Measurements from ENCODE around the gene KIAA0586.
"Not testable (repeated sequence)": the region's sequence is repeated elsewhere in the genome, so short reads cannot be mapped to it uniquely, and the experiment has no call there.

Gene KIAA0586

DNA sequence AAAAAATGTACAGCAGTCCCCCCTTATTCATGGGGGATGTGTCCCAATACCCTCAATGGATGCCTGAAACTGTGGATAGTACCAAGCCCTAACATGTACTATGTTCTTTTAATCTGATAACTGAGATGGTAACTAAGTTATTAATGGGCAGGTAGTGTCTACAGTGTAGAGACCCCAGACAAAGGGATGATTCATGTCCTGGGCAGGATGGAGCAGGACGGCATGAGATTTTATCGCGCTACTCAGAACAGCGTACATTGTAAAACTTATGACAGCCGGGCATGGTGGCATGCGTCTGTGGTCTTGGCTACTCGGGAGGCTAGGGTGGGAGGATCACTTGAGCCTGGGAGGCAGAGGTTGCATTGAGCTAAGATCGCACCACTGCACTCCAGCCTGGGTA, 37.1 kb downstream of the KIAA0586 start:
- H3K36me3 ChIP-seq (ENCODE audit: control insufficient read depth in 2 of 2, insufficient read depth in 2 of 2, low read length in 2 of 2): peaks cover 20 to 24% of the 10 kb centered on the region in 2 donors
- no peaks in the 10 kb centered on the region for H3K9me3 ChIP-seq (ENCODE audit: control insufficient read depth in 2 of 2, low read length in 2 of 2)

DNA sequence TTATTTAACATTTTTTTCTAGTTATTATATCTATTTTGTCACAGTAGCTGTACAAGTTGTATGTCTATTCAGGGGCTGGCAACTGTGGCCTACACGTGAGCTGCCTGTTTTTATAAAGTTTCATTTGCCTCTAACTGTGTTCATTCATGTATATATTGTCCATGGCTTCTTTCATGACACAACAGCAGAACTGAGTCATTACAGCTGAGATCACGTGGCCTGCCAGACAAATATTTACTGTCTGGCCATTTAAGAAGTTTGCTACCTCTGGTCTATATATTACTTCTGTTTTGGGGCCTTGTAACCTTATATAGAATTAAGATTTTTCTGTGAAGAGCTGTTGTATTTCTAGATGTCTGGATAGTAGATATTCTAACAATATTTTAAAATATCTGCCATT, 37.9 kb downstream of the KIAA0586 start:
- no peak overlapping the region for H3K4me3 ChIP-seq (ENCODE audit: low read length in 2 of 2)
- H3K9ac ChIP-seq (ENCODE audit: low read length in 2 of 2): no peak overlapping the region
- no peaks in the 10 kb centered on the region for H3K9me3 ChIP-seq (ENCODE audit: control insufficient read depth in 2 of 2, low read length in 2 of 2)
- H3K36me3 ChIP-seq (ENCODE audit: control insufficient read depth in 2 of 2, insufficient read depth in 2 of 2, low read length in 2 of 2): peaks cover 20 to 24% of the 10 kb centered on the region in 2 donors
- H3K27ac ChIP-seq (ENCODE audit: low read length): no peak overlapping the region
- no peaks in the 10 kb centered on the region for H3K27me3 ChIP-seq (ENCODE audit: control insufficient read depth in 1 of 2, insufficient read depth in 2 of 2, low read length in 2 of 2)
- H3K4me1 ChIP-seq (ENCODE audit: control insufficient read depth, insufficient read depth, low read length): no peaks in the 10 kb centered on the region

More for the DNA sequence above, 37.1 kb downstream of the KIAA0586 start:
- Histone ChIP-seq H3K27ac (ENCODE audit: low read length) (no peak overlapping the region), H3K9ac (ENCODE audit: low read length in 2 of 2) (no peak overlapping the region), H3K27me3 (ENCODE audit: control insufficient read depth in 1 of 2, insufficient read depth in 2 of 2, low read length in 2 of 2) (no peaks in the 10 kb centered on the region), H3K4me1 (ENCODE audit: control insufficient read depth, insufficient read depth, low read length) (no peaks in the 10 kb centered on the region), H3K4me3 (ENCODE audit: low read length in 2 of 2) (no peak overlapping the region)

DNA sequence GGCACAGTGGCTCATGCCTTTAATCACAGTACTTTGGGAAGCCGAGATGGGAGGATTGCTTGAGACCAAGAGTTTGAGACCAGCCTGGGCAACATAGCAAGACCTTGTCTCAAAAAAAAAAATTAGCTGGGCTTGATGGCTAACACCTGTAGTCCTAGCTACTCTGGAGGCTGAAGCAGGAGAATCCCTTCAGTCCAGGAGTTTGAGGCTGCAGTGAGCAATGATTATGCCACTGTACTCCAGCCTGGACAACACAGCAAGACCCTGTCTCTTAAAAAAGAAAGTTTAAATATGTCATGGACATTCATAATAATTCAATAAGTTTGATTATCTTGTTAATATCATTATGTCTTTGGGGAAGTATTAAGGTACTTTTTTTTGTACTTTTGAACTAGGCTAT, 38.9 kb downstream of the KIAA0586 start:
- peaks cover 22 to 24% of the 10 kb centered on the region in 2 donors for H3K36me3 ChIP-seq (ENCODE audit: control insufficient read depth in 2 of 2, insufficient read depth in 2 of 2, low read length in 2 of 2)
- H3K27ac ChIP-seq (ENCODE audit: low read length): no peak overlapping the region
- no peaks in the 10 kb centered on the region for H3K9me3 ChIP-seq (ENCODE audit: control insufficient read depth in 2 of 2, low read length in 2 of 2)
- H3K4me3 ChIP-seq (ENCODE audit: low read length in 2 of 2): no peak overlapping the region
- H3K4me1 ChIP-seq (ENCODE audit: control insufficient read depth, insufficient read depth, low read length): no peaks in the 10 kb centered on the region
- no peak overlapping the region for H3K9ac ChIP-seq (ENCODE audit: low read length in 2 of 2)
- no peaks in the 10 kb centered on the region for H3K27me3 ChIP-seq (ENCODE audit: control insufficient read depth in 1 of 2, insufficient read depth in 2 of 2, low read length in 2 of 2)

DNA sequence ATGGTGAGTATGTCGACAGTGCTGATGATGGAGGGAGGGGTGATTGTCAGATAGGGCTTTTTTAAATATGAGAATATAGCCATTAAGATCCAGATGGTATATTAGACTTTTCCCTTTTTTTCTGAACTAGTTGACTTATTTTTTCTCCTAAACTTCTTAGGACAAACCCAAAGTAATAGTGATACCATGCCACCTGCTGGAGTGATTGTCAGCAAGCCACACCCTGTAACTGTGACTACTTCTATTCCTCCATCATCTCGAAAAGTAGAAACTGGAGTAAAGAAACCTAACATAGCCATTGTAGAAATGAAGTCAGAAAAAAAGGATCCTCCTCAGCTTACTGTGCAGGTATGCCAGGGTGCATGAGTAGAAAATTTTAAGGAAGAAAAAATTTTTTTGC, 40.1 kb downstream of the KIAA0586 start:
- Histone ChIP-seq H3K36me3 (ENCODE audit: control insufficient read depth in 2 of 2, insufficient read depth in 2 of 2, low read length in 2 of 2) (peaks cover 18 to 24% of the 10 kb centered on the region in 2 donors), H3K4me1 (ENCODE audit: control insufficient read depth, insufficient read depth, low read length) (no peaks in the 10 kb centered on the region), H3K27ac (ENCODE audit: low read length) (no peak overlapping the region), H3K4me3 (ENCODE audit: low read length in 2 of 2) (no peak overlapping the region), H3K27me3 (ENCODE audit: control insufficient read depth in 1 of 2, insufficient read depth in 2 of 2, low read length in 2 of 2) (no peaks in the 10 kb centered on the region), H3K9me3 (ENCODE audit: control insufficient read depth in 2 of 2, low read length in 2 of 2) (no peaks in the 10 kb centered on the region), H3K9ac (ENCODE audit: low read length in 2 of 2) (no peak overlapping the region)

DNA sequence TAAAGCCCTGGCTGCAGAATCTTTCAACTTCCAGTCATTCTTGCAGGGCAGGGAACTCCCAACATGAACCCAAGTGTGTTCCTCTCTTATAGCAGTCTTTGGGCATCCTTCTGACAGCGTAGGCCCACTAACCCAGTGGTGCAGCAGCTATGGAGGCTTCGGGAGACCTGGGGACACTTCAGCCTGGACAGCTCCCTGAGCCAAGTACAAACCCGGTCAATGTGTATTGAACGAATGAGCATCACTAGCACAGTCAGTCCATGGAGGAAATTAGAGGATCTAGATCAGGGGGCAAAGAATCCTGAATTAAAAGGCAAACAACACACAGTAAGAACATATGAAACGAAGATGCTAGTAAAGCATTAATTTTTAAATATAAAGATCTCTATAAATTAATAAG, 41.8 kb downstream of the KIAA0586 start:
- H3K27me3 ChIP-seq (ENCODE audit: control insufficient read depth in 1 of 2, insufficient read depth in 2 of 2, low read length in 2 of 2): no peaks in the 10 kb centered on the region
- no peak overlapping the region for H3K4me3 ChIP-seq (ENCODE audit: low read length in 2 of 2)
- H3K4me1 ChIP-seq (ENCODE audit: control insufficient read depth, insufficient read depth, low read length): no peaks in the 10 kb centered on the region
- H3K27ac ChIP-seq (ENCODE audit: low read length): no peak overlapping the region
- no peaks in the 10 kb centered on the region for H3K9me3 ChIP-seq (ENCODE audit: control insufficient read depth in 2 of 2, low read length in 2 of 2)
- no peak overlapping the region for H3K9ac ChIP-seq (ENCODE audit: low read length in 2 of 2)
- H3K36me3 ChIP-seq (ENCODE audit: control insufficient read depth in 2 of 2, insufficient read depth in 2 of 2, low read length in 2 of 2): peaks cover 14 to 21% of the 10 kb centered on the region in 2 donors

DNA sequence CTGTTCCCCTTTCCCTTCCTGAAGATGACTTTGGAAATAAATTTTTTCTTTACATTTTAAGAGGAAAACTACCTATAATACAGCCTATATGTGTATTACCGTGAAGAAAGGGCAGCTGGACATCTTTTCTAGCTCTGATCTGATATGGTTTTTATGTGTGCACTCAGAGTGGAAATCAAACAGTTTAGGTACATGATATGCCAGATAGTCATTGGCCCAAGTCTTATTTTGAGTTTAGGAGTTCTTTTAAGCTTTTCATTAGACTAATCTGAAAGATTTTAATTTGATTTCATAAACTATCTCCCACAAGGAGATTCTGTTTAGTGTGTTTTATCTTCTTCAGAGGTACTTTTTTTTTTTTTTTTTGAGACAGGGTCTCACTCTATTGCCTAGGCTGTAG, 48.8 kb downstream of the KIAA0586 start:
- H3K4me1 ChIP-seq (ENCODE audit: control insufficient read depth, insufficient read depth, low read length): no peaks in the 10 kb centered on the region
- H3K27ac ChIP-seq (ENCODE audit: low read length): no peak overlapping the region
- H3K9me3 ChIP-seq (ENCODE audit: control insufficient read depth in 2 of 2, low read length in 2 of 2): no peaks in the 10 kb centered on the region
- H3K9ac ChIP-seq (ENCODE audit: low read length in 2 of 2): no peak overlapping the region
- peaks cover 2 to 3% of the 10 kb centered on the region in 2 donors for H3K36me3 ChIP-seq (ENCODE audit: control insufficient read depth in 2 of 2, insufficient read depth in 2 of 2, low read length in 2 of 2)
- H3K27me3 ChIP-seq (ENCODE audit: control insufficient read depth in 1 of 2, insufficient read depth in 2 of 2, low read length in 2 of 2): no peaks in the 10 kb centered on the region
- H3K4me3 ChIP-seq (ENCODE audit: low read length in 2 of 2): no peak overlapping the region

DNA sequence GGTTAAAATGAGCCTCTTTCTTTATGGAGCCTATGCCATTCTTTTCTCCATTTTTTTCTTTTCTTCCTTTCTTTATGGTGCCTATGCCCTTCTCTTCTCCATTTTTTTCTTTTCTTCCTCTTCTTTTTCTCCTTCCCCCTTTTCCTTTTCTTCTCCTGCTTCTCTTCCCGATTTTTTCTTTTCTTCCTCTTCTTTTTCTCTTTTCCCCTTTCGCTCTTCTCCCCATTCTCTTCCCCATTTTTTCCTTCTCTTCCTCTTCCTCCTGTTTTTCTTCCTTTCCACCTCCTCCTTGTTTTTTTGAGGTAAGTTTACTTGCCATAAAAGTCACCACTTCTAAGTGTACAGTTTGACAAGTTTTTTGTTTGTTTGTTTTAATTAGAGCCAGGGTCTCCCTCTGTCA, 50.1 kb downstream of the KIAA0586 start:
- Histone ChIP-seq H3K27ac (ENCODE audit: low read length) (no peak overlapping the region), H3K9ac (ENCODE audit: low read length in 2 of 2) (no peak overlapping the region), H3K36me3 (ENCODE audit: control insufficient read depth in 2 of 2, insufficient read depth in 2 of 2, low read length in 2 of 2) (peaks cover 2% of the 10 kb centered on the region in 2 donors)

DNA sequence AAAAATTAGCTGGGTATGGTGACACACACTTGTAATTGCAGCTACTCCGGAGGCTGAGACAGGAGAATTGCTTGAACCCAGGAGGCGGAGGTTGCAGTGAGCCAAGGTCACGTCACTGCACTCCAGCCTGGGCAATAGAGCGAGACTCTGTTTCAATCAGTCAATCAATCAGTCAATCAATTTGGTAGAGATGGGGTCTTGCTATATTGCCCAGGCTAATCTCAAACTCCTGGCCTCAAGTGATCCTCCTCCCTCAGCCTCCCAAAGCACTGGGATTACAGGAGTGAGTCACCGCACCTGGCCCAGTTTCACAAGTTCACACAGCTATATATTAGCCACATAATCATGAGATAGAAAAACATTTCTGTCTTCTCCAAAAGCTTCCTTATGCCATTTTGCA, 50.8 kb downstream of the KIAA0586 start:
- H3K36me3 ChIP-seq (ENCODE audit: control insufficient read depth in 2 of 2, insufficient read depth in 2 of 2, low read length in 2 of 2); H3K27me3 ChIP-seq (ENCODE audit: control insufficient read depth in 1 of 2, insufficient read depth in 2 of 2, low read length in 2 of 2); H3K4me1 ChIP-seq (ENCODE audit: control insufficient read depth, insufficient read depth, low read length); H3K9ac ChIP-seq (ENCODE audit: low read length in 2 of 2); H3K4me3 ChIP-seq (ENCODE audit: low read length in 2 of 2); H3K9me3 ChIP-seq (ENCODE audit: control insufficient read depth in 2 of 2, low read length in 2 of 2); H3K27ac ChIP-seq (ENCODE audit: low read length): not testable (repeated sequence)

More for the DNA sequence above, 50.1 kb downstream of the KIAA0586 start:
- Histone ChIP-seq H3K4me3 (ENCODE audit: low read length in 2 of 2) (no peak overlapping the region), H3K27me3 (ENCODE audit: control insufficient read depth in 1 of 2, insufficient read depth in 2 of 2, low read length in 2 of 2) (no peaks in the 10 kb centered on the region), H3K4me1 (ENCODE audit: control insufficient read depth, insufficient read depth, low read length) (no peaks in the 10 kb centered on the region), H3K9me3 (ENCODE audit: control insufficient read depth in 2 of 2, low read length in 2 of 2) (no peaks in the 10 kb centered on the region)

DNA sequence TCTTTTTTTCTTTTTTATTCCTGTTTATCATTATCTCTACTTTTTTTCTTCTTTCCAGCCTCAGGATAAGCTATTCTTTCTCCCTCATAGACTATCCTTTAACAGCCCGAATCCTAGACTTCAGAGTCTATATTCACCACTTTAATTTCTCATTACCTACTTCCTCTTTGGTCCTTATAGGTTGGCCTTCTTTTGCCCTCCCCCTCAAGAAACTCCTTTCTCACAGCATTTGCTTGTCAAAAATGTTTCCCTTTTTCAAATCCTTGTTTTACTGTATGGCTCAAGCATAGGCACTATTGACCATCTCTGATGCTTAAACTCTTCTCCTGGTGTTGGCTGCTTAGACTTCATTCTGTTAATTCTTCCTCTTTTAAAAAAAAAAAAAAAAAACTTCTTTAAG, 52.5 kb downstream of the KIAA0586 start:
- Histone ChIP-seq H3K27me3 (ENCODE audit: control insufficient read depth in 1 of 2, insufficient read depth in 2 of 2, low read length in 2 of 2) (no peaks in the 10 kb centered on the region), H3K36me3 (ENCODE audit: control insufficient read depth in 2 of 2, insufficient read depth in 2 of 2, low read length in 2 of 2) (peaks cover 2% of the 10 kb centered on the region in 2 donors), H3K4me3 (ENCODE audit: low read length in 2 of 2) (no peak overlapping the region), H3K4me1 (ENCODE audit: control insufficient read depth, insufficient read depth, low read length) (no peaks in the 10 kb centered on the region), H3K9ac (ENCODE audit: low read length in 2 of 2) (no peak overlapping the region), H3K27ac (ENCODE audit: low read length) (no peak overlapping the region), H3K9me3 (ENCODE audit: control insufficient read depth in 2 of 2, low read length in 2 of 2) (no peaks in the 10 kb centered on the region)

DNA sequence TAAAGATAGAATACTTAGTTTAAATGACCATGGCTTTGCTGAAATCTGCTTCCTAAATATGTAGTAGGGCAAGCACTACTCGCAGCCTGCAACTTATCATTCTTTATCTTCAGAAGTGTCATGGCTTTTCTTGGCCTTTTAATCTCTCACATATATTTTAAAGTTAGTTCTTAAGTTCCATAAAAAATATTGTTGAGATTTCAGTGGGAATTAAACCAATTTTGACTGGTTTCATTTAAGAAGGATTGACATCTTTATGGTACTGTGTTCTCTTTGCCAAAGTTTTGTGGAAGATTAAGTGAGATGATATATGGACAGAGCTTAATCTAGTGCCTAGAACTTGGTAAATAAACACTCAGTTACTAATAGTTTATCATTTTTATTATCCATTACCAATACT, 56.7 kb downstream of the KIAA0586 start:
- Histone ChIP-seq H3K27ac (ENCODE audit: low read length) (no peak overlapping the region), H3K27me3 (ENCODE audit: control insufficient read depth in 1 of 2, insufficient read depth in 2 of 2, low read length in 2 of 2) (no peaks in the 10 kb centered on the region), H3K9me3 (ENCODE audit: control insufficient read depth in 2 of 2, low read length in 2 of 2) (no peaks in the 10 kb centered on the region), H3K4me3 (ENCODE audit: low read length in 2 of 2) (no peak overlapping the region), H3K4me1 (ENCODE audit: control insufficient read depth, insufficient read depth, low read length) (no peaks in the 10 kb centered on the region), H3K36me3 (ENCODE audit: control insufficient read depth in 2 of 2, insufficient read depth in 2 of 2, low read length in 2 of 2) (peaks cover 6 to 9% of the 10 kb centered on the region in 2 donors), H3K9ac (ENCODE audit: low read length in 2 of 2) (no peak overlapping the region)

DNA sequence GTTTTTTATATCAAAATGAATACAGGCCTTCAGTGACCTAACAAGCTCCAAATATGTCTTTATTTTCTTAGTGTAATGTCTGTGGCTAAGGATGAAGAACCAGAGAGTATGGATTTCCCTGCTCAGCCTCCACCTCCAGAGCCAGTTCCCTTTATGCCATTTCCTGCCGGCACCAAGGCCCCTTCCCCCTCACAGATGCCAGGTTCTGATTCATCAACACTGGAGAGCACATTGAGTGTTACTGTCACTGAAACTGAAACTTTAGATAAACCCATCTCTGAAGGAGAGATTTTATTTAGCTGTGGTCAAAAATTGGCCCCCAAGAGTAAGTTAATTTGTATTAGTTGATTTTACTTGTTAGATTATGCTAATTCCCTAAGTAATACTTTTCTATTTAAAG, 61.0 kb downstream of the KIAA0586 start:
- Histone ChIP-seq H3K27ac (ENCODE audit: low read length) (no peak overlapping the region), H3K9me3 (ENCODE audit: control insufficient read depth in 2 of 2, low read length in 2 of 2) (no peaks in the 10 kb centered on the region), H3K9ac (ENCODE audit: low read length in 2 of 2) (no peak overlapping the region), H3K27me3 (ENCODE audit: control insufficient read depth in 1 of 2, insufficient read depth in 2 of 2, low read length in 2 of 2) (no peaks in the 10 kb centered on the region), H3K4me3 (ENCODE audit: low read length in 2 of 2) (no peak overlapping the region), H3K36me3 (ENCODE audit: control insufficient read depth in 2 of 2, insufficient read depth in 2 of 2, low read length in 2 of 2) (peaks cover 6 to 16% of the 10 kb centered on the region in 2 donors), H3K4me1 (ENCODE audit: control insufficient read depth, insufficient read depth, low read length) (no peaks in the 10 kb centered on the region)
